Measurements from ENCODE around the gene TRPM5.

DNA sequence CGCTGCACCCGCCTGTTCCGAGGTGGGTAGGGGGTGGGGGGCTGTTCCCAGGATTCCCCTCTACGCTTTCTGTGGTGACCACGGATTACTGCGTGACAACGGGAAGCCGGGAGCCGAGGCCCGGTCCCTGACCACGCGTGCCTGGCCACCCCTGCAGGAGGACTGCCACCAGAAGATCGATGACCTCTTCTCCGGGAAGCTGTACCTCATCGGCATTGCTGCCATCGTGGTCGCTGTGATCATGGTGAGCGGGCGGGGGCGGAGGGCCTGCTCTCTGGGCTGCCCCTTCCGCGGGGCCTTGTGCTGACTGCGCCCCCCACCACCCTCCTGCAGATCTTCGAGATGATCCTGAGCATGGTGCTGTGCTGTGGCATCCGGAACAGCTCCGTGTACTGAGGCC, 47.8 kb downstream of the TRPM5 start:
- TF ChIP-seq, protein P1, sequence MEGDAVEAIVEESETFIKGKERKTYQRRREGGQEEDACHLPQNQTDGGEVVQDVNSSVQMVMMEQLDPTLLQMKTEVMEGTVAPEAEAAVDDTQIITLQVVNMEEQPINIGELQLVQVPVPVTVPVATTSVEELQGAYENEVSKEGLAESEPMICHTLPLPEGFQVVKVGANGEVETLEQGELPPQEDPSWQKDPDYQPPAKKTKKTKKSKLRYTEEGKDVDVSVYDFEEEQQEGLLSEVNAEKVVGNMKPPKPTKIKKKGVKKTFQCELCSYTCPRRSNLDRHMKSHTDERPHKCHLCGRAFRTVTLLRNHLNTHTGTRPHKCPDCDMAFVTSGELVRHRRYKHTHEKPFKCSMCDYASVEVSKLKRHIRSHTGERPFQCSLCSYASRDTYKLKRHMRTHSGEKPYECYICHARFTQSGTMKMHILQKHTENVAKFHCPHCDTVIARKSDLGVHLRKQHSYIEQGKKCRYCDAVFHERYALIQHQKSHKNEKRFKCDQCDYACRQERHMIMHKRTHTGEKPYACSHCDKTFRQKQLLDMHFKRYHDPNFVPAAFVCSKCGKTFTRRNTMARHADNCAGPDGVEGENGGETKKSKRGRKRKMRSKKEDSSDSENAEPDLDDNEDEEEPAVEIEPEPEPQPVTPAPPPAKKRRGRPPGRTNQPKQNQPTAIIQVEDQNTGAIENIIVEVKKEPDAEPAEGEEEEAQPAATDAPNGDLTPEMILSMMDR (IDR thresholded peaks at IDR 0.05): no peak
- TF ChIP-seq EP300 (IDR thresholded peaks at IDR 0.05): no peak

Measured in stomach (tissue), 4 donors.